A673 (cell line): ENCODE data around the gene MPRIP. TPM values are rescaled to one million over a fixed set of nuclear protein-coding genes. Genes with fewer than 3 reads are reported as not detected.

Source experiments
- BruUV-seq: library from RNA; stranded (reverse); fragments of 400-500 nt; replicated peaks from 2 replicates; lab custom pipeline; 2021; lab: Mats Ljungman, UMichigan
- CTCF ChIA-PET: fragments of 300-600 bp; sonication (Branson Sonifier 250); formaldehyde crosslinking; loops from one replicate; lab custom pipeline; 2022; ENCODE audit warnings: antibody characterized with exemption; lab: Charles Lee
- POLR2A ChIA-PET: fragments of 300-600 bp; sonication (Branson Sonifier 250); formaldehyde crosslinking; loops from one replicate; lab custom pipeline; 2022; ENCODE audit warnings: antibody characterized with exemption; ENCODE audit not compliant: low non-redundant PET; lab: Charles Lee
- DNase-seq: peaks from one replicate; pipeline ENCODE4 v3.0.0-alpha.2; 2015; ENCODE audit warnings: low spot score
- H3K27ac ChIP-seq: fragments of 200-600 bp; sonication (generic); 2 replicates; pipeline ENCODE4 v1.5.1; 2016; ENCODE audit warnings: mixed run types, low read depth, mild to moderate bottlenecking, mixed read lengths, antibody characterized with exemption, low read length; ENCODE audit not compliant: poor library complexity, severe bottlenecking
- H3K27me3 ChIP-seq: fragments of 200-600 bp; sonication (generic); replicated peaks from 2 replicates; pipeline ENCODE4 v1.6.1; 2017; ENCODE audit warnings: mixed run types, low read depth, mild to moderate bottlenecking, mixed read lengths, antibody characterized with exemption, low read length; ENCODE audit not compliant: insufficient read depth, poor library complexity
- H3K36me3 ChIP-seq: fragments of 200-600 bp; sonication (generic); 2 replicates; pipeline ENCODE4 v1.6.1; 2016; ENCODE audit warnings: mixed run types, mild to moderate bottlenecking, mixed read lengths, antibody characterized with exemption, low read length; ENCODE audit not compliant: insufficient read depth, poor library complexity, severe bottlenecking
- H3K4me1 ChIP-seq: fragments of 200-600 bp; sonication (generic); 2 replicates; pipeline ENCODE4 v1.6.1; 2017; ENCODE audit warnings: mixed run types, mild to moderate bottlenecking, mixed read lengths, antibody characterized with exemption, low read length; ENCODE audit not compliant: insufficient read depth, poor library complexity, severe bottlenecking
- H3K4me3 ChIP-seq: fragments of 200-600 bp; sonication (generic); 2 replicates; pipeline ENCODE4 v1.5.1; 2016; ENCODE audit warnings: low read depth, mixed run types, mild to moderate bottlenecking, mixed read lengths, low read length; ENCODE audit not compliant: poor library complexity, severe bottlenecking
- H3K9me3 ChIP-seq: fragments of 200-600 bp; sonication (generic); 2 replicates; pipeline ENCODE4 v1.6.1; 2016; ENCODE audit warnings: mixed run types, low read depth, mild to moderate bottlenecking, mixed read lengths, antibody characterized with exemption, low read length; ENCODE audit not compliant: poor library complexity, severe bottlenecking
- EZH2 ChIP-seq: fragments of 200-600 bp; sonication (generic); IDR thresholded peaks from 2 replicates; pipeline ENCODE4 v1.6.1; 2017; ENCODE audit warnings: borderline replicate concordance, low read depth, mild to moderate bottlenecking, mixed read lengths, antibody characterized with exemption, low read length; ENCODE audit not compliant: poor library complexity, severe bottlenecking
- intact Hi-C: fragments of 100-400 bp; cut with micrococcal nuclease; formaldehyde crosslinking; loops from one replicate; pipeline ENCODE4 v1.10.0; 2022; ENCODE audit not compliant: unreplicated experiment
- total RNA-seq: library from RNA; stranded (reverse); gene quantifications from 2 replicates; pipeline ENCODE4 v1.2.3, GENCODE V29; 2021
- TF ChIP-seq, protein P1 (sequence below): fragments of 300-800, 200-600 bp; sonication (generic); conservative IDR thresholded peaks from 2 replicates; pipeline ENCODE4 v1.5.1; 2017; ENCODE audit warnings: low read depth, mild to moderate bottlenecking, antibody characterized with exemption, low read length, moderate library complexity, mixed read lengths

Gene MPRIP
- total RNA-seq, 1 experiment from 2014 or later, result 290 TPM

DNA sequence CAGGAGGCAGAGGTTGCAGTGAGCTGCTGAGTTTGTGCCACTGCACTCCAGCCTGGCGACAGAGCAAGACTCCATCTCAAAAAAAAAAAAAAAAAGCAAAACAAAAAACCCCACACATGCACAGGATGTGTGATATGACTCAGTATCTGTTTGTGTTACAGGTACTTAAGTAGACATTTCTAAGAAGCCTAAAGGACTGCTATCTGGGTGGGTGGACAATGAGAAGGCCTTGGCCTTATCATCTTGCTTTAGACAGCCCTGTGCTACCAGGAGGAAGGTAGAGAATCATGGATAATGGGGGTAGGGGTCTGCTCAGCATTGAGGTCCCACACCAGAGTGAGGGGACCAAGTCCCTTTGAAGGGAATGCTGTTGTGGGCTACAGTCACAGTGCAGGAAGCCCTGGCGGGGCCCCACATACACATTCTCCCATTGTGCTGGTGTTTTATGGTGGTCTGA is 137.1 kb downstream of the MPRIP start:
- Histone ChIP-seq H3K36me3 (peaks cover 83% of the 10 kb centered on the region), H3K9me3 (no peaks in the 10 kb centered on the region), H3K27me3 (no peaks in the 10 kb centered on the region), H3K4me1 (no peaks in the 10 kb centered on the region), H3K27ac (no peak overlapping the region), H3K4me3 (no peak overlapping the region)
- DNase-seq, result no peak
- no TSS peak for BruUV-seq
- POLR2A ChIA-PET, result no interaction called here
- intact Hi-C loops, result no loop called here
- CTCF ChIA-PET, result no interaction called here
- no peak for TF ChIP-seq EZH2
- TF ChIP-seq, protein P1, sequence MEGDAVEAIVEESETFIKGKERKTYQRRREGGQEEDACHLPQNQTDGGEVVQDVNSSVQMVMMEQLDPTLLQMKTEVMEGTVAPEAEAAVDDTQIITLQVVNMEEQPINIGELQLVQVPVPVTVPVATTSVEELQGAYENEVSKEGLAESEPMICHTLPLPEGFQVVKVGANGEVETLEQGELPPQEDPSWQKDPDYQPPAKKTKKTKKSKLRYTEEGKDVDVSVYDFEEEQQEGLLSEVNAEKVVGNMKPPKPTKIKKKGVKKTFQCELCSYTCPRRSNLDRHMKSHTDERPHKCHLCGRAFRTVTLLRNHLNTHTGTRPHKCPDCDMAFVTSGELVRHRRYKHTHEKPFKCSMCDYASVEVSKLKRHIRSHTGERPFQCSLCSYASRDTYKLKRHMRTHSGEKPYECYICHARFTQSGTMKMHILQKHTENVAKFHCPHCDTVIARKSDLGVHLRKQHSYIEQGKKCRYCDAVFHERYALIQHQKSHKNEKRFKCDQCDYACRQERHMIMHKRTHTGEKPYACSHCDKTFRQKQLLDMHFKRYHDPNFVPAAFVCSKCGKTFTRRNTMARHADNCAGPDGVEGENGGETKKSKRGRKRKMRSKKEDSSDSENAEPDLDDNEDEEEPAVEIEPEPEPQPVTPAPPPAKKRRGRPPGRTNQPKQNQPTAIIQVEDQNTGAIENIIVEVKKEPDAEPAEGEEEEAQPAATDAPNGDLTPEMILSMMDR, result no peak

DNA sequence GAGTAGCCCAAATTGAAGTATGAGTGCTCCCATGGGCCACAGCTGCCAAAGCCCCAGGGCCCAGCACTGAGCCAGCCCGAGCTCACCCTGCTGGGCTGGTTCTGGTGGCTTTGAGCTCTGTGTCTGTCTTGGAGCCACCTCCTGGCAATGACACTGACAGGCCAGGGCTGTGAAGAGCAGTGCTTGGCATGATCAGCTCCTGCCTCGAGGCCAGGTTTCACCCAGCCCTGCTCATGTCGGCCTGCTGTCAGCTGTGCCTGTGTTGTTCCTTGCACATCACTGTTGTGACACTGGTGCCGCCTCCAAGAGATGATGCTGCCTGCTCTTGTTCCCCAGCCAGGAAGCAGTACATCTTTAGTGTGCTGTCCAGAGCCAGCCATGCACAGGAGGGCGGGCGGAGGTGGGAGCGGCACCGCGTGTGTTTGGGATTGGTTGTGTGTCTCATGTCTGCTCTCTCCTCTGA is 137.9 kb downstream of the MPRIP start:
- no peak overlapping the region for H3K27ac ChIP-seq
- H3K4me1 ChIP-seq, result no peaks in the 10 kb centered on the region
- intact Hi-C loops, result no loop called here
- DNase-seq, result no peak
- ChIA-PET CTCF (no interaction called here), POLR2A (no interaction called here)
- peaks cover 85% of the 10 kb centered on the region for H3K36me3 ChIP-seq
- BruUV-seq, result no TSS peak
- H3K9me3 ChIP-seq, result no peaks in the 10 kb centered on the region
- H3K4me3 ChIP-seq, result no peak overlapping the region
- no peaks in the 10 kb centered on the region for H3K27me3 ChIP-seq
- TF ChIP-seq, protein P1, result no peak
- no peak for TF ChIP-seq EZH2

DNA sequence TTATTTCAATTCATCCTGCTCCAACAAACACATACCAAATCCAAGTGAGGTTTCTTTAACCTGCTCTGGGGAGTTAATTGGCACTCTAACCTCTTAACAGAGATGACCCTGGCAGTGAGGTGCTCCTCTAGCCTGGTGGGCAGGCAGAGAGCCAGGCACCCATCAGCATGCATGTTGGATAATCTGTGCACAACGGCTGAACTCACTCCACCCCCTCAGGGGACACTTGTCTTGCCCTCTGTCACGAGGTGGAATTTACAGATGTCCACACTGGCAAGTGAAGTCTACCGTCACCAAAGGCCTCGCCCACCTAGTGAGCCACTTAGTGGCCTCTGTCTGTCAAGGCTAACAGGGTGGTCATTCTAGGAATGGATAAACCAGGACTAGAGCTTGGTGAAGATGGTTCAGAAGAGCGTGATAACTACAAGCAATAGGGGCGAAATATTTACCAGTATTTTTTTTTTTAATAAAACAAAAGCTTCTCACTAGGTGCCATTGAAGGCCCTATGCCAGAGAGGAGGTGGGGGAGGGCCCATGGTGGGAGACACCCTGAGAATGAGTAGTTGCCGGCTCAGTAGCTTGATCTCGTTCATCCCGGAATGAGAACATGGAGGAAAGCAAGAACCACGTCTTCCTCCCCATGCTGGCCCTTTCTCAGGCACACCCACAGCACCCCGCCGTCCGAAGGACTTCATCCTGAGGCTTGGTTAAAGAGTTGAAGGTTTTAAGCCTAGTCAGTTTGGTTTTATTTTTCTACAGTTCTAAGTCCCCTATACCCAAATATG is 138.7 kb downstream of the MPRIP start:
- CTCF ChIA-PET, result no interaction called here
- peaks cover 77% of the 10 kb centered on the region for H3K36me3 ChIP-seq
- no TSS peak for BruUV-seq

More for the DNA sequence above, 138.7 kb downstream of the MPRIP start:
- Histone ChIP-seq H3K27ac (no peak overlapping the region), H3K9me3 (no peaks in the 10 kb centered on the region), H3K27me3 (no peaks in the 10 kb centered on the region), H3K4me3 (no peak overlapping the region), H3K4me1 (no peaks in the 10 kb centered on the region)
- TF ChIP-seq, protein P1, result no peak
- no peak for TF ChIP-seq EZH2
- no peak for DNase-seq
- POLR2A ChIA-PET, result no interaction called here
- intact Hi-C loops, result no loop called here
